ENCODE data around the gene REEP5. TPM values are rescaled to one million over a fixed set of nuclear protein-coding genes. Genes with fewer than 3 reads are reported as not detected.

REEP5 gene
- total RNA-seq, 1 experiment from 2014 or later, result 28.8 TPM

- no peak for DNase-seq (ENCODE audit: low read depth)
- in situ Hi-C loops (cut with HindIII; ENCODE audit: low pct_unique_long_range_greater_than_20kb, low sequenced_read_pairs), result no loop called here
Measured at GRCh38 chr5:112935675-112936074, 13.6 kb upstream of the REEP5 start.

GRCh38 chr5:112934366-112934663 is 12.3 kb upstream of the REEP5 start:
- DNase-seq (ENCODE audit: low read depth), result no peak
- in situ Hi-C loops (cut with HindIII; ENCODE audit: low pct_unique_long_range_greater_than_20kb, low sequenced_read_pairs), result no loop called here

- DNase-seq (ENCODE audit: low read depth), result no peak
- in situ Hi-C loops (cut with HindIII; ENCODE audit: low pct_unique_long_range_greater_than_20kb, low sequenced_read_pairs), result no loop called here
Measured at GRCh38 chr5:112933651-112934365, 11.8 kb upstream of the REEP5 start.

- DNase-seq (ENCODE audit: low read depth), result no peak
- in situ Hi-C loops (cut with HindIII; ENCODE audit: low pct_unique_long_range_greater_than_20kb, low sequenced_read_pairs), result no loop called here
Measured at GRCh38 chr5:112933105-112933504, 11.1 kb upstream of the REEP5 start.

- in situ Hi-C loops (cut with HindIII; ENCODE audit: low pct_unique_long_range_greater_than_20kb, low sequenced_read_pairs), result no loop called here
- no peak for DNase-seq (ENCODE audit: low read depth)
Measured at GRCh38 chr5:112931473-112931872, 9.4 kb upstream of the REEP5 start.

- in situ Hi-C loops (cut with HindIII; ENCODE audit: low pct_unique_long_range_greater_than_20kb, low sequenced_read_pairs), result no loop called here
- DNase-seq (ENCODE audit: low read depth), result no peak
Measured at GRCh38 chr5:112930082-112930344, 8.0 kb upstream of the REEP5 start.

GRCh38 chr5:112929336-112930081 is 7.5 kb upstream of the REEP5 start:
- DNase-seq (ENCODE audit: low read depth), result no peak
- in situ Hi-C loops (cut with HindIII; ENCODE audit: low pct_unique_long_range_greater_than_20kb, low sequenced_read_pairs), result no loop called here

GRCh38 chr5:112923988-112924387 is 2.0 kb upstream of the REEP5 start:
- in situ Hi-C loops (cut with HindIII; ENCODE audit: low pct_unique_long_range_greater_than_20kb, low sequenced_read_pairs), result no loop called here
- DNase-seq (ENCODE audit: low read depth), result no peak

GRCh38 chr5:112923148-112923917 is 1.3 kb upstream of the REEP5 start:
- in situ Hi-C loops (cut with HindIII; ENCODE audit: low pct_unique_long_range_greater_than_20kb, low sequenced_read_pairs), result no loop called here
- no peak for DNase-seq (ENCODE audit: low read depth)

GRCh38 chr5:112921026-112921832 is 798 bp downstream of the REEP5 start:
- in situ Hi-C loops (cut with HindIII; ENCODE audit: low pct_unique_long_range_greater_than_20kb, low sequenced_read_pairs), result no loop called here
- peak; percentile 63 for DNase-seq (ENCODE audit: low read depth)

- in situ Hi-C loops (cut with HindIII; ENCODE audit: low pct_unique_long_range_greater_than_20kb, low sequenced_read_pairs), result no loop called here
- DNase-seq (ENCODE audit: low read depth), result no peak
Measured at GRCh38 chr5:112919972-112920371, 2.1 kb downstream of the REEP5 start.

GRCh38 chr5:112918679-112919078 is 3.3 kb downstream of the REEP5 start:
- in situ Hi-C loops (cut with HindIII; ENCODE audit: low pct_unique_long_range_greater_than_20kb, low sequenced_read_pairs), result no loop called here
- DNase-seq (ENCODE audit: low read depth), result peak; percentile 73

GRCh38 chr5:112918136-112918535 is 3.9 kb downstream of the REEP5 start:
- no peak for DNase-seq (ENCODE audit: low read depth)
- in situ Hi-C loops (cut with HindIII; ENCODE audit: low pct_unique_long_range_greater_than_20kb, low sequenced_read_pairs), result no loop called here

GRCh38 chr5:112917453-112917995 is 4.5 kb downstream of the REEP5 start:
- in situ Hi-C loops (cut with HindIII; ENCODE audit: low pct_unique_long_range_greater_than_20kb, low sequenced_read_pairs), result no loop called here
- DNase-seq (ENCODE audit: low read depth), result no peak

GRCh38 chr5:112915831-112916230 is 6.2 kb downstream of the REEP5 start:
- no peak for DNase-seq (ENCODE audit: low read depth)
- in situ Hi-C loops (cut with HindIII; ENCODE audit: low pct_unique_long_range_greater_than_20kb, low sequenced_read_pairs), result no loop called here

- in situ Hi-C loops (cut with HindIII; ENCODE audit: low pct_unique_long_range_greater_than_20kb, low sequenced_read_pairs), result no loop called here
Measured at GRCh38 chr5:112914584-112914983, 7.4 kb downstream of the REEP5 start.

GRCh38 chr5:112910529-112910928 is 11.5 kb downstream of the REEP5 start:
- in situ Hi-C loops (cut with HindIII; ENCODE audit: low pct_unique_long_range_greater_than_20kb, low sequenced_read_pairs), result no loop called here
- DNase-seq (ENCODE audit: low read depth), result no peak

More at GRCh38 chr5:112914584-112914983, 7.4 kb downstream of the REEP5 start:
- DNase-seq (ENCODE audit: low read depth), result no peak

- in situ Hi-C loops (cut with HindIII; ENCODE audit: low pct_unique_long_range_greater_than_20kb, low sequenced_read_pairs), result no loop called here
- DNase-seq (ENCODE audit: low read depth), result peak; percentile 13
Measured at GRCh38 chr5:112908854-112909253, 13.2 kb downstream of the REEP5 start.
